ENCODE results near the gene TIMM50.

Gene TIMM50

GRCh38 chr19:39500543-39500942 is 19.9 kb downstream of the TIMM50 start:
- no peak for DNase-seq (ENCODE audit: low read depth in 2 of 2)

GRCh38 chr19:39501340-39501739 is 20.7 kb downstream of the TIMM50 start:
- no peak for DNase-seq (ENCODE audit: low read depth in 2 of 2)

GRCh38 chr19:39502640-39503417 is 22.2 kb downstream of the TIMM50 start:
- peak; percentile 47 to 64 for DNase-seq (ENCODE audit: low read depth in 2 of 2)

GRCh38 chr19:39506598-39506943 is 25.9 kb downstream of the TIMM50 start:
- no peak for DNase-seq (ENCODE audit: low read depth in 2 of 2)

GRCh38 chr19:39506944-39507714 is 26.5 kb downstream of the TIMM50 start:
- DNase-seq (ENCODE audit: low read depth in 2 of 2) = peak in 1 of 2 donors; percentile 27

- no peak for DNase-seq (ENCODE audit: low read depth in 2 of 2)
These were observed 27.2 kb downstream of the TIMM50 start for GRCh38 chr19:39507715-39508364.

GRCh38 chr19:39508629-39509028 is 28.0 kb downstream of the TIMM50 start:
- DNase-seq (ENCODE audit: low read depth in 2 of 2) = no peak

GRCh38 chr19:39509233-39509632 is 28.6 kb downstream of the TIMM50 start:
- no peak for DNase-seq (ENCODE audit: low read depth in 2 of 2)

GRCh38 chr19:39512988-39513387 is 32.4 kb downstream of the TIMM50 start:
- DNase-seq (ENCODE audit: low read depth in 2 of 2) = no peak

- DNase-seq (ENCODE audit: low read depth in 2 of 2) = no peak
These were observed 34.4 kb downstream of the TIMM50 start, which contains the start of gene SELENOV for GRCh38 chr19:39514840-39515550. Gene SELENOV (plus strand): TSS chr19:39515139. CDS start chr19:39515213, 74 bp downstream.

- no peak for DNase-seq (ENCODE audit: low read depth in 2 of 2)
These were observed 35.0 kb downstream of the TIMM50 start for GRCh38 chr19:39515551-39516191.

GRCh38 chr19:39516270-39516669 is 35.6 kb downstream of the TIMM50 start:
- no peak for DNase-seq (ENCODE audit: low read depth in 2 of 2)

- DNase-seq (ENCODE audit: low read depth in 2 of 2) = no peak
These were observed 36.8 kb downstream of the TIMM50 start for GRCh38 chr19:39517432-39517831.

GRCh38 chr19:39518458-39518857 is 37.8 kb downstream of the TIMM50 start:
- DNase-seq (ENCODE audit: low read depth in 2 of 2) = no peak

GRCh38 chr19:39518975-39519374 is 38.3 kb downstream of the TIMM50 start:
- DNase-seq (ENCODE audit: low read depth in 2 of 2) = no peak

GRCh38 chr19:39520541-39521484 is 40.2 kb downstream of the TIMM50 start:
- DNase-seq (ENCODE audit: low read depth in 2 of 2) = no peak

- DNase-seq (ENCODE audit: low read depth in 2 of 2) = no peak
These were observed 43.9 kb downstream of the TIMM50 start for GRCh38 chr19:39524495-39524894.

- no peak for DNase-seq (ENCODE audit: low read depth in 2 of 2)
These were observed 44.6 kb downstream of the TIMM50 start for GRCh38 chr19:39525205-39525604.

GRCh38 chr19:39531834-39532232 is 51.2 kb downstream of the TIMM50 start:
- DNase-seq (ENCODE audit: low read depth in 2 of 2) = no peak

All from stimulated activated CD4-positive, alpha-beta T cell treated with anti-CD3 and anti-CD28 coated beads, Interleukin-1b, Interleukin-23, amount 100 ng/mL, for 1 hour (primary cell).